PC-3 (cell line): ENCODE data around the gene MAN2C1. TPM values are rescaled to one million over a fixed set of nuclear protein-coding genes. Genes with fewer than 3 reads are reported as not detected.
"Not testable (repeated sequence)": the region's sequence is repeated elsewhere in the genome, so short reads cannot be mapped to it uniquely, and the experiment has no call there.

Source experiments
- ATAC-seq: fragments of 200-7000 bp; cut with Tn5 transposase; 2 replicates; pipeline ENCODE4 v1.9.1; 2020; ENCODE audit warnings: mild to moderate bottlenecking, moderate library complexity
- BruUV-seq: library from RNA; stranded (reverse); fragments of 400-500 nt; replicated peaks from 2 replicates; lab custom pipeline; 2021; lab: Mats Ljungman, UMichigan
- CTCF ChIA-PET: fragments of 300-600 bp; sonication (Branson Sonifier 250); formaldehyde crosslinking; loops from one replicate; lab custom pipeline; 2022; ENCODE audit warnings: antibody characterized with exemption; lab: Charles Lee
- POLR2A ChIA-PET: fragments of 300-600 bp; sonication (Branson Sonifier 250); formaldehyde crosslinking; loops from one replicate; lab custom pipeline; 2022; ENCODE audit warnings: antibody characterized with exemption; ENCODE audit not compliant: unreplicated experiment; lab: Charles Lee
- DNase-seq: peaks from one replicate; pipeline ENCODE4 v3.0.0-alpha.2; 2015
- H2AFZ ChIP-seq: fragments of 300-600 bp; sonication (generic); 2 replicates; pipeline ENCODE4 v1.6.0; 2016; ENCODE audit warnings: antibody characterized with exemption, low read length
- H3F3A ChIP-seq: fragments of 300-600 bp; sonication (generic); one replicate; pipeline ENCODE4 v1.6.0; 2017; ENCODE audit warnings: antibody characterized with exemption, low read length, control low read depth, mild to moderate bottlenecking; ENCODE audit not compliant: unreplicated experiment
- H3K27ac ChIP-seq: fragments of 300-600 bp; sonication (generic); 2 replicates; pipeline ENCODE4 v1.5.1; 2016; ENCODE audit warnings: mild to moderate bottlenecking, low read length
- H3K27me3 ChIP-seq: fragments of 300-600 bp; sonication (generic); 2 replicates; pipeline ENCODE4 v1.6.1; 2016; ENCODE audit warnings: low read length, mixed read lengths
- H3K36me3 ChIP-seq: fragments of 300-600 bp; sonication (generic); 2 replicates; pipeline ENCODE4 v1.6.1; 2016; ENCODE audit warnings: low read depth, mixed run types, low read length, mixed read lengths
- H3K4me1 ChIP-seq: fragments of 300-600 bp; sonication (generic); 2 replicates; pipeline ENCODE4 v1.5.1; 2016; ENCODE audit warnings: low read length; ENCODE audit not compliant: insufficient read depth
- H3K4me2 ChIP-seq: fragments of 300-600 bp; sonication (generic); 2 replicates; pipeline ENCODE4 v1.6.0; 2016; ENCODE audit warnings: low read length
- H3K4me3 ChIP-seq: fragments of 300-600 bp; sonication (generic); 2 replicates; pipeline ENCODE4 v1.5.1; 2016; ENCODE audit warnings: mild to moderate bottlenecking, low read length, mixed read lengths
- H3K79me2 ChIP-seq: fragments of 300-600 bp; sonication (generic); 2 replicates; pipeline ENCODE4 v1.6.1; 2017; ENCODE audit warnings: low read length, mixed read lengths
- H3K9ac ChIP-seq: fragments of 300-600 bp; sonication (generic); 2 replicates; pipeline ENCODE4 v1.6.0; 2016; ENCODE audit warnings: mild to moderate bottlenecking, low read length
- H3K9me2 ChIP-seq: fragments of 300-600 bp; sonication (generic); replicated peaks from 2 replicates; pipeline ENCODE4 v1.6.1; 2016; ENCODE audit warnings: mixed run types, low read length, mixed read lengths
- H3K9me3 ChIP-seq: fragments of 300-600 bp; sonication (generic); 2 replicates; pipeline ENCODE4 v1.6.1; 2016; ENCODE audit warnings: low read length, mixed read lengths
- H4K20me1 ChIP-seq: fragments of 300-600 bp; sonication (generic); 2 replicates; pipeline ENCODE4 v1.6.1; 2016; ENCODE audit warnings: low read length, mixed read lengths
- EZH2 ChIP-seq: fragments of 300-600 bp; sonication (generic); IDR thresholded peaks from one replicate; pipeline ENCODE4 v1.6.1; 2017; ENCODE audit warnings: antibody characterized with exemption, mild to moderate bottlenecking, low read length; ENCODE audit not compliant: unreplicated experiment
- EZH2phosphoT487 ChIP-seq: fragments of 300-600 bp; sonication (generic); IDR thresholded peaks from 2 replicates; pipeline ENCODE4 v1.6.1; 2018; ENCODE audit warnings: mild to moderate bottlenecking, antibody characterized with exemption, low read length, borderline replicate concordance
- intact Hi-C: fragments of 100-400 bp; cut with micrococcal nuclease; formaldehyde crosslinking; loops from 2 replicates; pipeline ENCODE4 v1.9.0; 2023
- total RNA-seq: library from RNA; depleted of rRNA; stranded (reverse); fragments of >200 nt; gene quantifications from 2 replicates; pipeline ENCODE4 v1.2.3, GENCODE V29; 2014
- TF ChIP-seq, protein P1 (sequence below): fragments of 300-600 bp; sonication (generic); conservative IDR thresholded peaks from 2 replicates; pipeline ENCODE4 v1.5.1; 2017; ENCODE audit warnings: antibody characterized with exemption, low read depth, mild to moderate bottlenecking, low read length

Gene MAN2C1
- total RNA-seq, 1 experiment from 2014 or later = 126 TPM

DNA sequence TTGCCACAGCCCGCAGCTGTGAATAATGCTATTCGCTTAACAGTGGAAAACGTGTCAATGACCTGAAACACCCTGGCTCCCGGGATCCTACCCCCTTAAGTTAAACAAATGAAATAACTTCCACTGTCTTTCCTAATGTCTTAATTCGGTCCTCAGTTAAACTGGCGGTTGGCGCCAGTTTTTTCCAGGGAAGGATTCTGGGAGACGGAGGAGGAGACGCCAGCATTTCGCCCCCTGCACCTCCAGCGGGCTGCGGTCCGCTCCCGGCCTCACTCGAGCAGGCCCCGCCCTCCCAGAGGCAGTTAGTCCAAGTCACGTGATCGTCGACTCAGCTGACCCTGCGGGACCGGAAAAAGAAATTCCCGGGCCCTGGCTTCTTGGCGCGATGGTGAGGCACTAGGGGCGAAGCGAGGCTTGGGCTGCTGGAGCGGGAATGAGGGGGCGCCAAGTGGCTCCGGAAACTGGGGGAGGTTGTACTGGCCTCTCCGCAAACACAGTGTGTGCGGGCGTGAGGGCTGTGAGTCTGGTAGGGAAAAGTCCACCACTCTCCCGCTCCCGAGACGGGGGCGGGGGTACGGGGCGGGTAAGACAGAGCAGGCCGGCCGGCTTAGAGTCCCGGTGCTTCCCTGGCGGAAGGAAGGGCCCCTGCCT lies 32.6 kb downstream of the MAN2C1 start, which contains the start of gene COMMD4:
Gene COMMD4 (plus strand): TSS at position 359 of the 651 bp plus-strand sequence. CDS start 27 bp downstream, at position 386.
- Histone ChIP-seq H3K79me2 (peaks cover 6% of the 10 kb centered on the region), H3K4me1 (peaks cover 16% of the 10 kb centered on the region), H3K27me3 (no peaks in the 10 kb centered on the region), H3K9ac (peak within 1 kb of the TSS; percentile 87), H3K4me2 (peak within 1 kb of the TSS; percentile 96), H2AFZ (peak within 1 kb of the TSS; percentile 80), H3K9me3 (no peaks in the 10 kb centered on the region), H4K20me1 (no peaks in the 10 kb centered on the region), H3K27ac (0 out of 2 replicates have a peak within 1 kb of the TSS, but pooled peaks have one; percentile 2), H3K9me2 (no peaks in the 10 kb centered on the region), H3K4me3 (peak within 1 kb of the TSS; percentile 73), H3K36me3 (no peaks in the 10 kb centered on the region; the same call in 1 of the 2 replicates), H3F3A (no peaks in the 10 kb centered on the region)
- no peak for TF ChIP-seq EZH2
- TF ChIP-seq EZH2phosphoT487 = no peak
- TF ChIP-seq, protein P1, sequence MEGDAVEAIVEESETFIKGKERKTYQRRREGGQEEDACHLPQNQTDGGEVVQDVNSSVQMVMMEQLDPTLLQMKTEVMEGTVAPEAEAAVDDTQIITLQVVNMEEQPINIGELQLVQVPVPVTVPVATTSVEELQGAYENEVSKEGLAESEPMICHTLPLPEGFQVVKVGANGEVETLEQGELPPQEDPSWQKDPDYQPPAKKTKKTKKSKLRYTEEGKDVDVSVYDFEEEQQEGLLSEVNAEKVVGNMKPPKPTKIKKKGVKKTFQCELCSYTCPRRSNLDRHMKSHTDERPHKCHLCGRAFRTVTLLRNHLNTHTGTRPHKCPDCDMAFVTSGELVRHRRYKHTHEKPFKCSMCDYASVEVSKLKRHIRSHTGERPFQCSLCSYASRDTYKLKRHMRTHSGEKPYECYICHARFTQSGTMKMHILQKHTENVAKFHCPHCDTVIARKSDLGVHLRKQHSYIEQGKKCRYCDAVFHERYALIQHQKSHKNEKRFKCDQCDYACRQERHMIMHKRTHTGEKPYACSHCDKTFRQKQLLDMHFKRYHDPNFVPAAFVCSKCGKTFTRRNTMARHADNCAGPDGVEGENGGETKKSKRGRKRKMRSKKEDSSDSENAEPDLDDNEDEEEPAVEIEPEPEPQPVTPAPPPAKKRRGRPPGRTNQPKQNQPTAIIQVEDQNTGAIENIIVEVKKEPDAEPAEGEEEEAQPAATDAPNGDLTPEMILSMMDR = no peak
- ATAC-seq (peak; percentile 96), DNase-seq (peak; percentile 96)
- ChIA-PET POLR2A (no interaction called here), CTCF (no interaction called here)
- BruUV-seq = no TSS peak
- intact Hi-C loops = no loop called here

- no peaks in the 10 kb centered on the region for H3K9me2 ChIP-seq
- no peaks in the 10 kb centered on the region for H3K9me3 ChIP-seq
- no peaks in the 10 kb centered on the region; the same call in 1 of the 2 replicates for H3K36me3 ChIP-seq
- BruUV-seq = TSS peak; percentile 49
- peak overlapping the region; percentile 87 for H3K9ac ChIP-seq
- H3K4me1 ChIP-seq = peaks cover 16% of the 10 kb centered on the region
- no peaks in the 10 kb centered on the region for H3F3A ChIP-seq
- POLR2A ChIA-PET = no interaction called here
- H3K4me2 ChIP-seq = peak overlapping the region; percentile 96
- peak overlapping the region; percentile 80 for H2AFZ ChIP-seq
- H3K79me2 ChIP-seq = peaks cover 6% of the 10 kb centered on the region
- ATAC-seq (no peak; the same call in 1 of the 2 replicates), DNase-seq (peak; percentile 9)
- intact Hi-C loops = no loop called here
- TF ChIP-seq, protein P1 = no peak
- TF ChIP-seq EZH2phosphoT487 = no peak
- TF ChIP-seq EZH2 = no peak
- CTCF ChIA-PET = no interaction called here
- no peaks in the 10 kb centered on the region for H4K20me1 ChIP-seq
- H3K4me3 ChIP-seq = peak overlapping the region; percentile 73
- no peaks in the 10 kb centered on the region for H3K27me3 ChIP-seq
- 0 out of 2 replicates have a peak overlapping the region, but pooled peaks have one; percentile 2 for H3K27ac ChIP-seq
Observed at GRCh38 chr15:75335313-75335704, 33.1 kb downstream of the MAN2C1 start.

DNA sequence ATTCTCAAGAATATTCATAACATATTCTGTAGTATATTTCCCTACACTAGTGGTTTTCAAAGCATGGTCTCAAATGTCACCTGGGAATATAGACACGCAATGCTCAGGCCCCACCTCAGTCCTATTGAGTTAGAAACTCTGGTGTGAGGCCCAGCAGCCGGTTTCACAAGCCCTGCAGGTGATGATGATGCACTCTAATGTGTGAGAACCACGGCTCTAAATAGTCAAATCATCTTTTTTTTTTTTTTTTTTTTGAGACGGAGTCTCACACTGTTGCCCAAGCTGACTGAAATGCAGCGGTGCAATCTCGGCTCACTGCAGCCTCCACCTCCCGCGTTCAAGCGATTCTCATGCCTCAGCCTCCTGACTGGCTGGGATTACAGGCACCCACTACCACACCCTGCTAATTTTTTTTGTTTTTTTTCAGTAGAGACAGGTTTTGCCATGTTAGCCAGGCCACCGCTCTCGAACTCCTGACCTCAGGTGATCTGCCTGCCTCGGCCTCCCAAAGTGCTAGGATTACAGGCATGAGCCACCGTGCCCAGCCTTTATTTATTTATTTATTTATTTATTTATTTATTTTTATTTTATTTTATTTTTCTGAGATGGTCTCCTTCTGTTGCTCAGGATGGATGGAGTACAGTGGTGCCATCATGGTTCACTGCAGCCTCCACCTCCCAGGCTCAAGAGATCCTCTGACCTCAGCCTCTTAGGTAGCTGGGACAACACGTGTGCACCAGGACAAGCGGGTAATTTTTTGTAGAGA lies 34.6 kb downstream of the MAN2C1 start:
- H3K27ac ChIP-seq, H3F3A ChIP-seq, H3K4me2 ChIP-seq, POLR2A ChIA-PET, H3K9me3 ChIP-seq, H3K9ac ChIP-seq, H3K4me3 ChIP-seq, intact Hi-C loops, H3K36me3 ChIP-seq, H3K27me3 ChIP-seq, H4K20me1 ChIP-seq, ATAC-seq, CTCF ChIA-PET, H3K9me2 ChIP-seq, BruUV-seq, H3K79me2 ChIP-seq, H2AFZ ChIP-seq, DNase-seq: not testable (repeated sequence)
- peaks cover 16% of the 10 kb centered on the region for H3K4me1 ChIP-seq

DNA sequence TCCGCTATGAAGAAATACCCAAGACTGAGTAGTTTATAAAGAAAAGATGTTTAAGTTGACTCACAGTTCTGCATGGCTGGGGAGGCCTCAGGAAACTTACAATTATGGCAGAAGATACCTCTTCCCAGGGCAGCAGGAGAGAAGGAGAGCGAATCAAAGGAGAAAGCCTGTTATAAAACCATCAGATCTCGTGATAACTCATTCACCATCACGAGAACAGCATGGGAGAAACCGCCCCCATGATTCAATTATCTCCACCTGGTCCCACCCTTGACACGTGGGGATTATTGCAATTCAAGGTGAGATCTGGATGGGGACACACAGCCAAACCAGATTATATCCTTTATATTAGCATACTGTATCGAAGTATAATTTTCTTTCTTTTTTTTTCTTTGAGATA lies 36.3 kb downstream of the MAN2C1 start:
- H3K9me2 ChIP-seq, H3K9ac ChIP-seq, CTCF ChIA-PET, H3F3A ChIP-seq, H3K27ac ChIP-seq, H3K79me2 ChIP-seq, H3K9me3 ChIP-seq, ATAC-seq, DNase-seq, H3K4me2 ChIP-seq, H3K27me3 ChIP-seq, H3K4me3 ChIP-seq, BruUV-seq, intact Hi-C loops, POLR2A ChIA-PET, H4K20me1 ChIP-seq, H2AFZ ChIP-seq, H3K36me3 ChIP-seq: not testable (repeated sequence)
- peaks cover 16% of the 10 kb centered on the region for H3K4me1 ChIP-seq
